Activated T-cell treated with anti-CD3 and anti-CD28 coated beads, Interleukin-2, amount 50 U/mL, for 24 hours (primary cell): Measurements from ENCODE around the gene LPO.

Source experiments
- DNase-seq: peaks from one replicate; pipeline ENCODE4 v3.0.0-alpha.2; 2020
- H3K27ac Mint-ChIP-seq: 2 replicates; pipeline ENCODE4 v1.8.0; 2020; ENCODE audit warnings: mild to moderate bottlenecking, mixed read lengths
- H3K27me3 Mint-ChIP-seq: 2 replicates; pipeline ENCODE4 v1.8.0; 2020; ENCODE audit warnings: mixed read lengths
- H3K36me3 Mint-ChIP-seq: 2 replicates; pipeline ENCODE4 v1.8.0; 2020; ENCODE audit warnings: low read depth, mixed read lengths
- H3K4me1 Mint-ChIP-seq: 2 replicates; pipeline ENCODE4 v1.8.0; 2020; ENCODE audit warnings: low read depth, mixed read lengths
- H3K4me3 Mint-ChIP-seq: 2 replicates; pipeline ENCODE4 v1.8.0; 2020; ENCODE audit warnings: mild to moderate bottlenecking, moderate library complexity, mixed read lengths
- H3K9me3 Mint-ChIP-seq: 2 replicates; pipeline ENCODE4 v1.8.0; 2020; ENCODE audit warnings: mixed read lengths

LPO gene

DNA sequence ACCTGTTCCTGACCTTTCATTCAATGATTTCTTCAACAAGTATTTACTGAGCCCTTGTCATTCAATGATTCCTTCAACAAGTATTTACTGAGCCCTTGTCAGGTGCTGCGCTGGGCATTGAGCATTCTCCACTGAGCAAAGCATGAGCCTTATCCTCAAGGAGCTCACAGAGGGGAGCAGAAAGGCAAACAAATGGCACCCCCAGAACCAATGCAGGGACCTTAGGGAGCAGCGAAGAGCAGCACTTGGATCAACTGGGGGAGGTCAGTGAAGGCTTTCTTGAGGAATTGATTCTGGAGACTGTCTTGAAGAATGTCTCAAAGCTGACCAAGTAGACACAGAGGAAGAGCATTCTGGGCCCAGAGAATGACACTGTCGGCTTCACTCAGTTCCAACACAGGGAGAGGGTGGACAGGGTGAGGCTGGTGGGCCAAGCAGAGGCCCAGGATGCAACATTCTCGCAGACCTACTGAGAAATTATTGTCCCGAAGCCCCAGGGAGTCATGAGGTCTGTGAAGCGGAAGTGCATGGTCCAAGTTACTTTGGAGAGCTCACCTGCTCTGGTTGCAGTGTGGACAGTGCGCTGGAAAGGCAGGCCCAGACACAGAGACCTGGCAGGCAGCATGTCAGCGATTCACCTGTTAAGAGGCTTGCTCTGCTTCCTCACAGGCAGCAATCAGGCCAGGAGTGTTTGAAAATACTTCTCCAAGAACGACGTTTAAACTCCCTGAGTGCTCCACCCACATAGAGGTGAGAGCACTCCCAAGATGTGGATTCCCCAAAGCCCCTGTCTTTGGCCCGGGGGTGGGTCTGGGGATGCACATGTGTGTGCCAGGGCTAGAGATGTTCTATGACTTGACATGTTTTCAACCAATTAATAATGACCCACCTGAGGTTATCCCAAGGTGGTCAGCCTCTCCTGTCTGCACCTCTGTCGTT lies 45.6 kb downstream of the LPO start:
- no peak for DNase-seq
- no peak overlapping the region for H3K4me3 Mint-ChIP-seq
- peaks cover 4% of the 10 kb centered on the region for H3K4me1 Mint-ChIP-seq
- H3K27me3 Mint-ChIP-seq = peaks cover 26% of the 10 kb centered on the region
- no peaks in the 10 kb centered on the region for H3K9me3 Mint-ChIP-seq
- no peak overlapping the region for H3K27ac Mint-ChIP-seq
- H3K36me3 Mint-ChIP-seq = no peaks in the 10 kb centered on the region

GRCh38 chr17:58284613-58285421 lies 46.4 kb downstream of the LPO start:
- Mint-ChIP-seq H3K36me3 (no peaks in the 10 kb centered on the region), H3K9me3 (no peaks in the 10 kb centered on the region)

DNA sequence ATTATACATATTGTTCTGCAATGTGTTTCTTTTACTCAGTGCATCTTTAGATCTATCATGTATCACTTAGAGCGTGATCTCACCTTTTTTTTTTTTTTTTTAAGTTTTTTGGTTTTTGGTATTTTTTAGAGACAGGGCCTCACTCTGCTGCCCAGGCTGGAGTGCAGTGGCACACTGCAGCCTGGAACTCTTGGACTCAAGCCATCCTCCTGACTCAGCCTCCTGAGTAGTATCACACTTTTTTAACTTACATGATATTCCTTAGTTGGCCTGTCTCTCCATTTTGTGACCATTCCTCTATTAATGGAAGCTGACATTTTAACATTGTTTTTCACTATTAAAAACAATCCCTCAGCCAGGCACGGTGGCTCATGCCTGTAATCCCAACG lies 47.0 kb downstream of the LPO start:
- H3K27me3 Mint-ChIP-seq = peaks cover 19% of the 10 kb centered on the region
- no peaks in the 10 kb centered on the region for H3K36me3 Mint-ChIP-seq
- no peaks in the 10 kb centered on the region for H3K9me3 Mint-ChIP-seq
- H3K27ac Mint-ChIP-seq = no peak overlapping the region
- H3K4me1 Mint-ChIP-seq = no peaks in the 10 kb centered on the region
- H3K4me3 Mint-ChIP-seq = no peak overlapping the region
- no peak for DNase-seq

More at GRCh38 chr17:58284613-58285421, 46.4 kb downstream of the LPO start:
- peaks cover under 1% of the 10 kb centered on the region for H3K4me1 Mint-ChIP-seq
- no peak for DNase-seq
- no peak overlapping the region for H3K4me3 Mint-ChIP-seq
- peaks cover 19% of the 10 kb centered on the region for H3K27me3 Mint-ChIP-seq
- no peak overlapping the region for H3K27ac Mint-ChIP-seq

DNA sequence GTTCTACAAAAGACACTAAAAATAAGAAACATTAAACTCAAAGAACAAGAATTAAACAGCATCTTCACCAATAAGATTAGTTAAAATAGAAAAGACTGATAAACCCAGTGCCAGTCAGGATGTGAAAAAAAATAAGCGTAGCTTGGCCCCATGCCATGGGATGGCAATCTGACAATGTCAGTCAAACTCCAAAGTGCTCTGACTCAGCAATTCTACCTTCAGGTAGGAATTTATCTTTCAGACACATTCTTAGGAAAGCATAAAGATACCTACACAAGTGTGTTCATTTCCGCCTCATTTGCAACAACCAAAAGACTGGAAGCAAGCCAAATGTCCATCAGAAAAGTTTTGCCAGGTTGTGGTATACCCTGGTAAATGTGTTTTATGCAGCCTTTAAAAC lies 51.5 kb downstream of the LPO start:
- H3K4me1 Mint-ChIP-seq = no peaks in the 10 kb centered on the region
- H3K27ac Mint-ChIP-seq = no peak overlapping the region

DNA sequence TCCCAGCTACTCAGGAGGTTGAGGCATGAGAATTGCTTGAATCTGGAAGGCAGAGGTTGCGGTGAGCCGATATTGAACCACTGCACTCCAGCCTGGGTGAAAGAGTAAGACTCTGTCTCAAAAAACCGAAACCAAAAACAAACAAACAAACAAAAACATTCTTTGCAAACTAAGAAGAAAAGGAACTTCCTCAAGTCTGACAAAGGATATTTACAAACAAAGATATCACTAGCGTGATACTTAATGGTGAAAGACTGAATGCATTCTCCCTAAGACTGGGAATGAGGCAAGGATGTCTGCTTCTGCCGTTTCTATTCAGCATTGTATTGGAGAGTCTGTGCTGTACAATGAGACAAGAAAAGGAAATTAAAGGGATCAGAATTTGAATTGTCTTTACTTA lies 52.9 kb downstream of the LPO start:
- Mint-ChIP-seq H3K4me3 (no peak overlapping the region), H3K4me1 (no peaks in the 10 kb centered on the region), H3K27me3 (peaks cover 15% of the 10 kb centered on the region), H3K36me3 (no peaks in the 10 kb centered on the region), H3K27ac (no peak overlapping the region), H3K9me3 (peaks cover 3% of the 10 kb centered on the region)
- no peak for DNase-seq

More for the DNA sequence above, 51.5 kb downstream of the LPO start:
- no peak for DNase-seq
- Mint-ChIP-seq H3K4me3 (no peak overlapping the region), H3K36me3 (no peaks in the 10 kb centered on the region), H3K27me3 (peaks cover 15% of the 10 kb centered on the region), H3K9me3 (peaks cover 3% of the 10 kb centered on the region)

DNA sequence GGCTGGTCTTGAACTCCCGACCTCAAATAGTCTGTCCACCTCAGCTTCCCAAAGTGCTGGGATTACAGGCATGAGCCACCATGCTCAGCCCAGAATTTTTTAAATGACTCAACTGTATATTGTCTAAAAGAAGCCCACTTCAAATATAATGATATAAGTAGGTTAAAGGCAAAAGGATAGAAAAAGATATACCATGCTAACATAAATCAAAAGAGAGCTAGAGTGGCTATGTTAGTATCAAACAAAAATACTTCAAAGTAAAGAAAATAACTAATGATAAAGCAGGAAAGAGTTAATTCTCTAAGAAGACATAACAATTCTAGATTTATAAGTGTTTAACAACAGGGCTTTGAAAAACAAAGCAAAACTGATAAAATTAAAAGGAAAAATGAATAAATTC lies 55.6 kb downstream of the LPO start:
- Mint-ChIP-seq H3K27me3 (peaks cover 8% of the 10 kb centered on the region), H3K9me3 (peaks cover 3% of the 10 kb centered on the region)

GRCh38 chr17:58300336-58300735 lies 62.0 kb downstream of the LPO start:
- H3K27ac Mint-ChIP-seq = no peak overlapping the region
- H3K27me3 Mint-ChIP-seq = no peaks in the 10 kb centered on the region
- no peak for DNase-seq
- H3K4me1 Mint-ChIP-seq = peaks cover 3% of the 10 kb centered on the region
- H3K36me3 Mint-ChIP-seq = peaks cover 17% of the 10 kb centered on the region
- no peak overlapping the region for H3K4me3 Mint-ChIP-seq
- H3K9me3 Mint-ChIP-seq = no peaks in the 10 kb centered on the region

More for the DNA sequence above, 55.6 kb downstream of the LPO start:
- Mint-ChIP-seq H3K36me3 (no peaks in the 10 kb centered on the region), H3K27ac (no peak overlapping the region), H3K4me1 (no peaks in the 10 kb centered on the region), H3K4me3 (no peak overlapping the region)
- no peak for DNase-seq

- Mint-ChIP-seq H3K27ac (no peak overlapping the region), H3K36me3 (peaks cover 19% of the 10 kb centered on the region), H3K4me1 (peaks cover 3% of the 10 kb centered on the region), H3K9me3 (no peaks in the 10 kb centered on the region), H3K27me3 (no peaks in the 10 kb centered on the region), H3K4me3 (no peak overlapping the region)
- no peak for DNase-seq
Measured at GRCh38 chr17:58301504-58302150, 63.2 kb downstream of the LPO start.

DNA sequence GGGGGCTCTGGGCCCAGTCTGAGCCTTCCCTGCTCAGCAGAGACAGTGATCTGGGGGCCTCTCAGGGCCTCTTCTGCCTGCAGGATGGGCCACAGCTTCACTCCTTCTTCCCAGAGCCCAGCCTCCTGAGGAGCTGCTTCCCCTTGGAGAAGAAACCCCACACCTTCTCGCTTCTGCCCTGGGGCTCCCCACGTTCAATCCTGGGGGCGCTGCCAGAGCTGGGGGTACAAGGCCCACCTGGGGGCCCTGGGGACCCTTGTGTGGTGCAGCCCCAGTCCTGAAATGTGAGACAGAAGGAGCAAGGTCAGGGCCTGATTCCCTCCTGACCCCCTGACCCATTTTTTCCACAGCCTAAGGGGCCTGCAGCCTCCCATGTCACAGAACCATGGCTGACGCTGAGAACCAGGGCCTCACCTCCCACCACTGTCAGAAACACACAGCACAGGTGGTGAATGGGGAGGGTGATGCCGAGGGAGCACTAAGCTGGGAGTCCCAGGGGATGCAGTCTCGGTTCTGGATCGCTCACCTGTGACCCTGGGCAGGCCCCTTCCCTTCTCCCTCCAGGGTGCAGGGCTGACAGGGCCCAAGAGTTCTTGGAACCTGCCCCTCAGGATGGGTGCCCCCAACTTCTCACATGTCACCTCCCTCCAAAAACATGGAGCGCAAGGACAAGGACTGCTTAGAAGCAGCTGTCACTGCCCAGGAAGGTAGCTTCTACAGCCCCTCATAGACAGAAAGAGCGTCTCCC lies 64.0 kb downstream of the LPO start:
- Mint-ChIP-seq H3K4me3 (no peak overlapping the region), H3K36me3 (peaks cover 23% of the 10 kb centered on the region), H3K9me3 (no peaks in the 10 kb centered on the region), H3K27me3 (no peaks in the 10 kb centered on the region), H3K27ac (no peak overlapping the region), H3K4me1 (peaks cover 3% of the 10 kb centered on the region)
- DNase-seq = no peak

DNA sequence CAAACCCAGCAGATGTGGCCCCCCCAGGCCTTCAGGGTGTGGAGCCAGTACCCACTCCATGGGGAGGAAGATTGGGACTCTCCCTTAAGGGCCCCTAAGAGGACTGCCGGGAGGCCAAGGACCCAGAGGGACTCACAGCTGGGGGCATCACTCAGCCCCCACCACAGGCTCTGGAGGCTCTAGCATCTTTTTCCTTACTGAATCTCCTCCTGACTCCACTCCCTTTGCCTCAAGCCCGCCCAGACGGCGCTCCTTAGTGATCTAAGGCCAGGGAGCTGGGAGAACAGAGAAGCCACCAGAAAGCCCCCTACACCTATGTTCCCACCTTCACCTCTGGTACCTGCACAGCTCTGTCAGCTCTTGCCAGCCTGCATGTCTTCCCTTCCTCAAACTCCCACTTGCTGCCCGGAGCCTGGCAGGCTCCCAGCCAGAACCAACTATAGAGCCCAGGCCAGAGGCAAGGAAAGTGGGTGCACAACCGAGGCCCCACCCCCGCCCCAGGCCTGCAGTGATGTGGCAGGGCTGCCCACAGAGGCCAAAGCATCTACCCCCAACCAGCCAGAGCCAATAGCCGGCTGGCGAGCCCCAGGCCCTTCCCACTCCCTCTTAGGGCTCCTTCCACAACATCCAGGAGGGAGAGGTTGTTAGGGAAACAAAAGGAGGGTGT lies 64.7 kb downstream of the LPO start:
- Mint-ChIP-seq H3K4me3 (no peak overlapping the region), H3K36me3 (peaks cover 30% of the 10 kb centered on the region), H3K27me3 (no peaks in the 10 kb centered on the region), H3K27ac (no peak overlapping the region), H3K4me1 (peaks cover 3% of the 10 kb centered on the region), H3K9me3 (no peaks in the 10 kb centered on the region)
- no peak for DNase-seq

GRCh38 chr17:58303971-58304749 lies 65.8 kb downstream of the LPO start:
- Mint-ChIP-seq H3K27ac (no peak overlapping the region), H3K4me3 (no peak overlapping the region), H3K36me3 (peaks cover 35% of the 10 kb centered on the region), H3K9me3 (no peaks in the 10 kb centered on the region), H3K4me1 (peaks cover 3% of the 10 kb centered on the region), H3K27me3 (no peaks in the 10 kb centered on the region)
- peak; percentile 75 for DNase-seq

- H3K27ac Mint-ChIP-seq = no peak overlapping the region
- no peak for DNase-seq
- H3K4me3 Mint-ChIP-seq = no peak overlapping the region
- H3K4me1 Mint-ChIP-seq = peaks cover 3% of the 10 kb centered on the region
- peaks cover 40% of the 10 kb centered on the region for H3K36me3 Mint-ChIP-seq
- no peaks in the 10 kb centered on the region for H3K27me3 Mint-ChIP-seq
- no peaks in the 10 kb centered on the region for H3K9me3 Mint-ChIP-seq
Measured at GRCh38 chr17:58304750-58305486, 66.5 kb downstream of the LPO start.
